Right renal pelvis (tissue), 4 donors: ENCODE data around the gene CROCC2. TPM values are rescaled to one million over a fixed set of nuclear protein-coding genes. Genes with fewer than 3 reads are reported as not detected.

Experiments used
- polyA plus RNA-seq, 4 donors: library from polyadenylated mRNA; unstranded; fragments of 120-200 nt; gene quantifications; one replicate each; pipeline ENCODE4 v1.2.1, GENCODE V29; 2013; ENCODE audit not compliant: insufficient read length in 4 of 4

The CROCC2 gene
- polyA plus RNA-seq, 4 donors, result 0.03 to 0.13 (median 0.05) TPM; not detected in 1

Other genes starting within 250 kb of the CROCC2 start
- 1 to 10 TPM in 2 of 4 donors, under 1 TPM in 2; 0.18 to 1.5 (median 0.70) TPM for gene AQP12B, start 223.5 kb upstream of the CROCC2 start, polyA plus RNA-seq
- 1 to 10 TPM in 2 of 4 donors, under 1 TPM in 1, not detected in 1; 0.97 to 1.6 (median 1.0) TPM for gene AQP12A, start 214.5 kb upstream of the CROCC2 start, polyA plus RNA-seq
- gene KIF1A, start 86.1 kb upstream of the CROCC2 start, polyA plus RNA-seq, result 10 to 100 TPM in 3 of 4 donors, 1 to 10 TPM in 1; 9.8 to 13.9 (median 11.5) TPM
- gene AGXT, start 37.5 kb upstream of the CROCC2 start, polyA plus RNA-seq, result under 1 TPM in 3 of 4 donors, not detected in 1; 0.10 to 0.21 (median 0.16) TPM
- gene MAB21L4, start 10.2 kb upstream of the CROCC2 start, polyA plus RNA-seq, result 1 to 10 TPM; 1.4 to 2.9 (median 2.1) TPM
- gene SNED1, start 92.3 kb downstream of the CROCC2 start, polyA plus RNA-seq, result 1 to 10 TPM; 7.9 to 9.2 (median 8.7) TPM
- gene MTERF4, start 196.0 kb downstream of the CROCC2 start, polyA plus RNA-seq, result 10 to 100 TPM; 54.9 to 68.0 (median 63.4) TPM
- 10 to 100 TPM; 14.9 to 19.8 (median 15.7) TPM for gene PASK, start 243.1 kb downstream of the CROCC2 start, polyA plus RNA-seq
- gene PPP1R7, start 244.1 kb downstream of the CROCC2 start, polyA plus RNA-seq, result 10 to 100 TPM; 80.5 to 85.9 (median 85.0) TPM